ENCODE measurements around the gene CNPY2. TPM values are rescaled to one million over a fixed set of nuclear protein-coding genes. Genes with fewer than 3 reads are reported as not detected.

CNPY2 gene
- total RNA-seq, 1 experiment from 2014 or later: 169 TPM

DNA sequence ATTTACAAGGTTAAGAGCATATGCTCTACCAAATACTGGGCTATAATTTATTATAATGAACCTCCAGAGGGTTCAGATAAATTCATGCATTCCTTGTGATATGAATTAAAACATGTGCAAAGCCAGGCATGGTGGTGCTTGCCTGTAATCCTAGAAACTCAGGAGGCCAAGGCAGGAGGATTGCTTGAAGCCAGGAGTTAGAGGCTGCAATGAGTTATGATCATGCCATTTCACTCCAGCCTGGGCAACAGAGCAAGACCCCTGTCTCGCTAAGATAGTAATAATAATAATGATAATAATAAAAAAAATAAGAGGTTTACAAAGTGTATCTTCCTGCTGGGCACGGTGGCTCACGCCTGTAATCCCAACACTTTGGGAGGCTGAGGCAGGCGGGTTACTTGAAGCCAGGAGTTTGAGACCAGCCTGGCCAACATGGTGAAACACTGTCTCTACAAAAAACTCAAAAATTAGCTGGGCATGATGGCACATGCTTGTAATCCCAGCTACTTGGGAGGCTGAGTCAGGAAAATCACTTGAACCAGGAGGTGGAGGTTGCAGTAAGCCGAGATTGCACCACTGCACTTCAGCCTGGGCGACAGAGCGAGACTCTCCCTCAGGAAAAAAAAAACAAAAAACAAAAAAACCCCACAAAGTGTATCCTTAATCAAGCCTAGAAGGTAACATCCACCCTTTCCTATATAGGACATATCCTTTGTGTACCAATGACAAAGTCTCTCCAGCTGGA lies 8.4 kb downstream of the CNPY2 start:
- H3K4me1 Mint-ChIP-seq (ENCODE audit: insufficient read depth, unreplicated experiment): peaks cover under 1% of the 10 kb centered on the region
- H3K27ac Mint-ChIP-seq (ENCODE audit: low read depth, unreplicated experiment): no peak overlapping the region
- POLR2A ChIA-PET: interaction anchor here (0.7 to 2.7 kb wide), 3 partner anchors 8 to 51 kb away, joined by 4 to 16 read pairs (median 13); partner anchors contain the start of genes CNPY2 and CS
- no TSS peak for BruUV-seq (replicated peaks)
- no peaks in the 10 kb centered on the region for H3K9me3 Mint-ChIP-seq (ENCODE audit: unreplicated experiment)
- intact Hi-C loops (cut with micrococcal nuclease): no loop called here
- no peak overlapping the region for H3K4me3 Mint-ChIP-seq (ENCODE audit: unreplicated experiment)
- CTCF ChIA-PET: interaction anchor here (0.6 to 0.9 kb wide), 2 partner anchors 85 to 100 kb away, joined by 3 read pairs; partner anchors contain the start of gene RNF41
- no peak for DNase-seq (ENCODE audit: unreplicated experiment)
- H3K27me3 Mint-ChIP-seq (ENCODE audit: insufficient read depth, unreplicated experiment): no peaks in the 10 kb centered on the region
- H3K36me3 Mint-ChIP-seq (ENCODE audit: insufficient read depth, unreplicated experiment): peaks cover 73% of the 10 kb centered on the region
- no peak for TF ChIP-seq CTCF (IDR thresholded peaks at IDR 0.05; ENCODE audit: unreplicated experiment)

DNA sequence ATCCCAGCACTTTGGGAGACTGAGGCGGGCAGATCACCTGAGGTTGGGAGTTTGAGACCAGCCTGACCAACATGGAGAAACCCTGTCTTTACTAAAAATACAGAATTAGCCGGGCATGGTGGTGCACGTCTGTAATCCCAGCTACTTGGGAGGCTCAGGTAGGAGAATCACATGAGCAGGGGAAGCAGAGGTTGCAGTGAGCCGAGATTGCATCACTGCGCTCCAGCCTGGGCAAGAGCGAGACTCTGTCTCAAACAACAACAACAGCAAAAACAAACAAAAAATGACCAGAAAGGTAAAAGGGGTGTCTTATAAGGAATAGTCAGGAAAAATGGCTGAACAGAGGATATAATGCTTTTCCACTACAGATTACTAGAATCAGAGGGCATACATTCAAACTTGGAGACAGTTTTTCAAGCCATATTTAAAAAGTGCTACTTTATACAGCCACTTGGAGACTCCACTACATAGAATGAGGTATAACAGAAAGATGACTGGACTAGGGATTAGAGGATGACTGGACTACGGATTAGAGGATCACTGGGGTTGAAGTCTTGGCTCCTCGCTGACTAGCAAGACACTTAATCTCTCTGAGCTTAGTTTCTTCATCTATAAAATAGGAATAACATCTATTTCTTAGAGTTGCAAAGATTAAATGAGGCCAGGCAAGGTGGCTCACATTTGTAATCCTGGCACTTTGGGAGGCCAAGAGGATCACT lies 10.8 kb downstream of the CNPY2 start:
- H3K4me3 Mint-ChIP-seq (ENCODE audit: unreplicated experiment): no peak overlapping the region
- no peak overlapping the region for H3K27ac Mint-ChIP-seq (ENCODE audit: low read depth, unreplicated experiment)
- CTCF ChIA-PET: interaction anchor here (0.6 to 1.0 kb wide), 6 partner anchors 25 to 159 kb away, joined by 3 to 7 read pairs (median 3); partner anchors contain the start of genes ANKRD52 and TIMELESS
- BruUV-seq (replicated peaks): no TSS peak
- DNase-seq (ENCODE audit: unreplicated experiment): no peak
- peaks cover 66% of the 10 kb centered on the region for H3K36me3 Mint-ChIP-seq (ENCODE audit: insufficient read depth, unreplicated experiment)
- H3K4me1 Mint-ChIP-seq (ENCODE audit: insufficient read depth, unreplicated experiment): peaks cover 19% of the 10 kb centered on the region
- intact Hi-C loops (cut with micrococcal nuclease): no loop called here
- POLR2A ChIA-PET: interaction anchor here (1.2 kb wide), 2 partner anchors 9 to 83 kb away, joined by 3 read pairs; partner anchors contain the start of gene RNF41
- no peak for TF ChIP-seq CTCF (IDR thresholded peaks at IDR 0.05; ENCODE audit: unreplicated experiment)
- no peaks in the 10 kb centered on the region for H3K9me3 Mint-ChIP-seq (ENCODE audit: unreplicated experiment)
- no peaks in the 10 kb centered on the region for H3K27me3 Mint-ChIP-seq (ENCODE audit: insufficient read depth, unreplicated experiment)

DNA sequence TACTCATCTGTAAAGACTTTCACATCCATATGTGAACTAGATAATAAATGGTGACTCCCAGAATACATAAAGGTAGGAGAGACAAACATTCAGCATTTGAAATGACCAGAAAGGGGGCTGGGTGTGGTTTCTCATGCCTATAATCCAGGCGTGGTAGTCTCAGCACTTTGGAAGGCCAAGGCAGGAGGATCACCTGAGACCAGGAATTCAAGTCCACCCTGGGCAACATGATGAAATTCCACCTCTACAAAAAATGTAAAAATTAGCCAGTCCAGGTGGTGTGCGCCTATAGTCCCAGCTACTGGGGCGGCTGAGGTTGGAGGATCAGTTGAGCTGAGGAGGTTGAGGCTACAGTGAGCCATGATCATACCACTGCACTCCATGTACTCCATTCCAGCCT lies 11.5 kb downstream of the CNPY2 start:
- no peaks in the 10 kb centered on the region for H3K9me3 Mint-ChIP-seq (ENCODE audit: unreplicated experiment)
- H3K4me3 Mint-ChIP-seq (ENCODE audit: unreplicated experiment): no peak overlapping the region
- no peaks in the 10 kb centered on the region for H3K27me3 Mint-ChIP-seq (ENCODE audit: insufficient read depth, unreplicated experiment)
- ChIA-PET POLR2A (interaction anchor here (1.2 kb wide), 1 partner anchor 10 kb away, joined by 3 read pairs; no protein-coding TSS in a partner anchor), CTCF (interaction anchor here (0.6 to 1.0 kb wide), 3 partner anchors 26 to 160 kb away, joined by 3 to 6 read pairs (median 3); no protein-coding TSS in a partner anchor)
- no peak for TF ChIP-seq CTCF (IDR thresholded peaks at IDR 0.05; ENCODE audit: unreplicated experiment)
- BruUV-seq (replicated peaks): no TSS peak
- H3K36me3 Mint-ChIP-seq (ENCODE audit: insufficient read depth, unreplicated experiment): peaks cover 66% of the 10 kb centered on the region
- no peak for DNase-seq (ENCODE audit: unreplicated experiment)
- intact Hi-C loops (cut with micrococcal nuclease): no loop called here
- peaks cover 19% of the 10 kb centered on the region for H3K4me1 Mint-ChIP-seq (ENCODE audit: insufficient read depth, unreplicated experiment)
- no peak overlapping the region for H3K27ac Mint-ChIP-seq (ENCODE audit: low read depth, unreplicated experiment)
